Activated CD4-positive, alpha-beta T cell treated with anti-CD3 and anti-CD28 coated beads, Interleukin-2, amount 10 ng/mL, durations not matched to agents 24 days and 14 days (primary cell): ENCODE data around the gene CBX4. TPM values are rescaled to one million over a fixed set of nuclear protein-coding genes. Genes with fewer than 3 reads are reported as not detected.

Experiments used
- DNase-seq: peaks from one replicate; pipeline ENCODE4 v3.0.0; 2022
- H3K27ac Mint-ChIP-seq: one replicate; pipeline ENCODE4 v1.8.0; 2022; ENCODE audit warnings: mild to moderate bottlenecking, mixed read lengths
- H3K27me3 Mint-ChIP-seq: one replicate; pipeline ENCODE4 v1.8.0; 2022; ENCODE audit warnings: mixed read lengths
- H3K36me3 Mint-ChIP-seq: one replicate; pipeline ENCODE4 v1.8.0; 2022; ENCODE audit warnings: low read depth, mild to moderate bottlenecking, mixed read lengths
- H3K4me1 Mint-ChIP-seq: one replicate; pipeline ENCODE4 v1.8.0; 2021; ENCODE audit warnings: mixed read lengths
- H3K4me3 Mint-ChIP-seq: one replicate; pipeline ENCODE4 v1.8.0; 2022; ENCODE audit warnings: mild to moderate bottlenecking, moderate library complexity, mixed read lengths
- H3K9me3 Mint-ChIP-seq: one replicate; pipeline ENCODE4 v1.8.0; 2021; ENCODE audit warnings: mixed read lengths
- intact Hi-C: fragments of 100-400 bp; cut with micrococcal nuclease; formaldehyde crosslinking; loops from one replicate; pipeline ENCODE4 v1.15.1; 2023
- total RNA-seq: library from RNA; stranded (reverse); gene quantifications from 2 replicates; pipeline ENCODE4 v1.2.3, GENCODE V29; 2022

CBX4 gene
- total RNA-seq, 1 donor from 2014 or later, result 19.4 TPM

DNA sequence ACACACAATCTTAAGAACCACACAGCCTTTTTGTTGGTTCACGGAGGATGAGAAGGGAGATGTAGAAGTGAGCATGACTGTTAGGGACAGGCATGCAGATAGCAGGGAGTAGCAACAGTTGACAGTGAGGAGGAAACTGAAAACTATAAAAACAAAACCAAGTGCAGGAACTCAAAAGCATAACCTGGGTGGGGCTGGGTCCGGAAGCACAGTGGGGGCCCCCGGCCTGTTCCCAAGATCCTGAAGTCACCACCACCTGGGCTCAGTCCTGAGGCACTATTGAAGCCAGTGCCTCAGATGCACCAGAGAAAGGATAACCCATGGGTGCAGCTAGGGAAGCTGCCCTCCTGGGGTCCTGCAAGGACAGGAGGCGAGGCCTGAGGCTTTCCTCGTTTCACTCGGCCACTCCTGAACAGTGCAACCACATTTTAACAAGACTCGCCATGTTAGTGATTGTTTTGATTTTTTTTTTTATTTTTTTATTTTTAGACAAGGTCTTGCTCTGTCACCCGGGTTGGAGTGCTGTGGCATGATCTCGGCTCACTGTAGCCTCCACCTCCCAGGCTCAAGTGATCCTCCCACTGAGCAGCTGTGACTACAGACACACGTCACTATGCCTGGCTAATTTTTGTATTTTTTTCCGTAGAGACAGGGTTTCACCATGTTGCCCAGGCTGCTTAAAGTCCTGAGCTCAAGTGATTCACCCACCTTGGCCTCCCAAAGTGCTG lies 27.7 kb upstream of the CBX4 start:
- Mint-ChIP-seq H3K9me3 (no peaks in the 10 kb centered on the region), H3K4me3 (peak overlapping the region; percentile 24), H3K27me3 (peaks cover 6% of the 10 kb centered on the region), H3K27ac (peak overlapping the region; percentile 58), H3K4me1 (peaks cover 10% of the 10 kb centered on the region), H3K36me3 (no peaks in the 10 kb centered on the region)
- intact Hi-C loops, result no loop called here
- DNase-seq, result peak; percentile 69

DNA sequence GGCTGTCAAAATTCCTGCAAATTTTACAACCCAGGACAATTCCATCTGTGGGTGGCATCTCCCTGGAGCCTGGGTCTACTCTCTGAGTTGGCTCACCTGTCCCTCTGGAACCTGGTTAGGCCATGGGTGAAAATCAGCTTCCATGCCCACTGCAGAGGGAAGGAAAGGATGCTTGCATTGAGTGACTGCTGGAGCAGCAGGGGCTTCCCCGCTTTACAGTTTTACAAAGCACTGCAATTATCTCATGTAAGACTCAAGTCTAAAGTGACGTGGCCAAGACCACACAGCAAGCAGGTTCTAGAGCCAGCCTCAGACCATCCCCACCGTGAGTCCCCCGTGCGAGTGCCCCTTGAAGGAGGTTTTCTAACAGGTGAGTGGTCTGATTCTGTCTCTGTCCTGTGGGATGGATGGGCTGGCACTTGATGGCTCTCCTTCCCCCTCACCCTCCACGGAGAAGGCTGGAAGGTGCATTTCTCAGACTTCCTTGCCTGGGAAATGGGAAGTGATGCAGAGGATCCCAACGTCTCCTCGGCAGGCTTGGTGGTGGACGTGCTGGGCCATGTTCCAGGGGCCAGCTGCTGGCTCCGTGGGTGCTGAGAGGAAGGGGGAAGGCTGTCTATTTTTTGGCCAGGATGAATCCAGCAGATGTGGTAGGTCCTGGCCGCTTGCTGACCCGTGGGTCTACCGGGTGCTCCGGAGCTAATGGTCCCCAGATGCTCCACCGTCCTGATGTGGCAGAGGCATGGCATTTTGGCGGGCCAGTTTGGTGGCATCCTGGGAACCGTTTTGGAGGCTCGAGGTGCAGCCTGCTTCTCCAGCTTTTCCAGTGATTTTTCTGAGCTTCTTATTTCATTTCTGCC lies 26.3 kb upstream of the CBX4 start:
- Mint-ChIP-seq H3K36me3 (no peaks in the 10 kb centered on the region), H3K27me3 (peaks cover 7% of the 10 kb centered on the region), H3K27ac (no peak overlapping the region), H3K4me3 (no peak overlapping the region), H3K9me3 (no peaks in the 10 kb centered on the region), H3K4me1 (peaks cover 9% of the 10 kb centered on the region)
- DNase-seq, result no peak
- intact Hi-C loops, result no loop called here

DNA sequence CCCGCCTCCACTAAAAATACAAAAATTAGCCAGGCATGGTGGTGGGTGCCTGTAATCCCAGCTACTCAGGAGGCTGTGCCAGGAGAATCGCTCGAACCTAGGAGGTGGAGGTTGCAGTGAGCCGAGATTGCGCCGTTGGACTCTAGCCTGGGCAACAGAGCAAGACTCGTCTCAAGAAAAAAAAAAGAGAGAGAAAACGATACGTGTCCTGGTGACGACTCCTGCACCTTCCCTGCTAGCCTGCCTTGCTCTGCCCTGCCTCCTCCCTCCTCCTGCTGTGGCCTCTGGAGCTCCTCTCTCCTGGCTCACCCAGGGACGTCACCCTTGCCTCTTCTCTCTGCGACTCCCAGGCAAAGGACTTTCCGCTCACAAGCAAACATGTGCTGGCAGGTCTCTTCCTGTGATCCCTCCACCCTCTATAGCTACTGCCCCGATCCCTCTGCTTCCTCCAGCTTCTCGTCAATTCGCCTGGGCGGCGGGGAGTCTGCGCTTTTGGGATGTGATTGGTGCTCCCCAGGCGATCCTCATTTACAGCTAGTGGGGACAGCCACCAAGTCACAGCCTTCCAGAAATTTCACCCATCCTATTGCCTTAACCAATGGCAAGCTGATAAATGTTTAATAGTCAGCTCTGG lies 25.5 kb upstream of the CBX4 start:
- DNase-seq, result no peak
- Mint-ChIP-seq H3K4me3 (no peak overlapping the region), H3K27ac (no peak overlapping the region), H3K27me3 (peaks cover 7% of the 10 kb centered on the region), H3K4me1 (peaks cover 9% of the 10 kb centered on the region), H3K36me3 (no peaks in the 10 kb centered on the region), H3K9me3 (no peaks in the 10 kb centered on the region)
- intact Hi-C loops, result no loop called here

DNA sequence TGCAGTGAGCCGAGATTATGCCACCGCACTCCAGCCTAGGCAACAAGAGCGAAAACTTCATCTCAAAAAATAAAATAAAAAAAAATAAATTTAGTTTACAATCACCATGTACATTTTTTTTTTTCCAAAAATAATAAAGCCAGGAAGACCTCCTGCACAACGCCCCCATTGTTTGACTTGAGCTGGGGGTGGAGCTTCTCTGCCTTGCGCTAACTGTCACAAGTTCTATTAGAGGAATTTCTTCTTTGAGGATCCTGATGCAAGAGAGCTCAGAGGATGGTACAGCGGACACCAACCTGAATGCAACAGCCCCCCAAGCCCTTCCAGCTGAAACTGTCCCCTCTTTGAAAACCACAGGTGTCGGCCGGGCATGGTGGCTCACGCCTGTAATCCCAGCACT lies 24.9 kb upstream of the CBX4 start:
- Mint-ChIP-seq H3K36me3 (no peaks in the 10 kb centered on the region), H3K27ac (no peak overlapping the region), H3K9me3 (no peaks in the 10 kb centered on the region), H3K27me3 (peaks cover 7% of the 10 kb centered on the region), H3K4me1 (peaks cover 9% of the 10 kb centered on the region), H3K4me3 (no peak overlapping the region)
- no peak for DNase-seq
- intact Hi-C loops, result no loop called here

DNA sequence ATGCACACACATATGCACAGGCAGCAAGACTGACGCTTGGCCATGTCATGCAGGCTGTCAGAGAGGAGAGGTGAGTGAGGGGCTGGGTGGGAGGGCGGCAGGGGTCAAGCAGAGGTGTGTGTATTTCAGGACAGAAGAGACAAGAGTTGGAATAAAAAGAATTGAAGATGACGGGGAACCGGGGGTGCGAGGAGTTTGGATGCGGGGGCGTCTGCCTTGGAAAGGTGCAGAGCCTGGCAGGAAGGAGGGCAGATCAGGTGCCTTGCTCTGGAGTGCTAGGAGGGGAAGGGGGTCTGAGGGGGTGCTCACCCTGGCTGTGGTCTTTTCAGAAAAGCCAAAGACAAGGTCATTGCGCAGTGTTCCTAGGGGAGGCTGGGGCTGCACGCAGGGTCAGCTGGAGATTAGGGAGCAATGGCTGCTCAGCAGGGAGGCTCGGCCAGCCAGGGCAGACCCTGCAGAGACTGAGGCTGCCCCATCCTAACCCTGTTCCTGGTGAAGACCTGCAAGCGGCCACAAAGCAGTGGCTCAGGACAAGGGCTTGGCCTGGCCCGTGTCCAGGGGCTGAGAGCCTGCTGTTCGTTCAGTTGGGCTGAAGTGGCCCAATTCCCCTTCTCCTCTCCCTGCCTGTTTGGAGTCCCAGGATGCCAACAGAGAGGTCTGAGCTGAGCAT lies 23.7 kb upstream of the CBX4 start:
- no peak overlapping the region for H3K4me3 Mint-ChIP-seq
- no peaks in the 10 kb centered on the region for H3K9me3 Mint-ChIP-seq

DNA sequence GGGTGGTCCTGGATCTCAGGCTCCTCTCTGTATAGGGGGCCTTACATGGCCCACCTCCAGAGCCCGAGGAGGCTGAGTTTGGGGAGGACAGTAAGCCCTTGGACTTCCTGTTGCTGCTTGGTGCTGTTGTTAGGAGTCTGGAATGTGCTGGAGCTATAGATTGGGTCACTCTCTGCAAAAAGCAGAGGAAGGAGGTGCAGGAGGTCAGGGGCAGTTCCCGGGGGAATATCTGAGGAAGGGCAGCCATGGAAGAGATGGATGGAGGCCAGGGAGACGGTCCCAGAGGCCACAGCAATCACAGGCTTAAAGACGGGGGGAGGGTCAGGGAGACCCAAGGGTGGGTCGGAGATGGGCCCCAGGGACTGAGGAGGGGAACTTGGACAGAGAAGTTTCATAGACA lies 23.0 kb upstream of the CBX4 start:
- Mint-ChIP-seq H3K36me3 (no peaks in the 10 kb centered on the region), H3K4me3 (no peak overlapping the region), H3K4me1 (peaks cover 6% of the 10 kb centered on the region)

More for the DNA sequence above, 23.7 kb upstream of the CBX4 start:
- intact Hi-C loops, result no loop called here
- no peak for DNase-seq
- H3K27me3 Mint-ChIP-seq, result peaks cover 10% of the 10 kb centered on the region
- no peaks in the 10 kb centered on the region for H3K36me3 Mint-ChIP-seq
- H3K4me1 Mint-ChIP-seq, result peaks cover 9% of the 10 kb centered on the region
- H3K27ac Mint-ChIP-seq, result no peak overlapping the region

DNA sequence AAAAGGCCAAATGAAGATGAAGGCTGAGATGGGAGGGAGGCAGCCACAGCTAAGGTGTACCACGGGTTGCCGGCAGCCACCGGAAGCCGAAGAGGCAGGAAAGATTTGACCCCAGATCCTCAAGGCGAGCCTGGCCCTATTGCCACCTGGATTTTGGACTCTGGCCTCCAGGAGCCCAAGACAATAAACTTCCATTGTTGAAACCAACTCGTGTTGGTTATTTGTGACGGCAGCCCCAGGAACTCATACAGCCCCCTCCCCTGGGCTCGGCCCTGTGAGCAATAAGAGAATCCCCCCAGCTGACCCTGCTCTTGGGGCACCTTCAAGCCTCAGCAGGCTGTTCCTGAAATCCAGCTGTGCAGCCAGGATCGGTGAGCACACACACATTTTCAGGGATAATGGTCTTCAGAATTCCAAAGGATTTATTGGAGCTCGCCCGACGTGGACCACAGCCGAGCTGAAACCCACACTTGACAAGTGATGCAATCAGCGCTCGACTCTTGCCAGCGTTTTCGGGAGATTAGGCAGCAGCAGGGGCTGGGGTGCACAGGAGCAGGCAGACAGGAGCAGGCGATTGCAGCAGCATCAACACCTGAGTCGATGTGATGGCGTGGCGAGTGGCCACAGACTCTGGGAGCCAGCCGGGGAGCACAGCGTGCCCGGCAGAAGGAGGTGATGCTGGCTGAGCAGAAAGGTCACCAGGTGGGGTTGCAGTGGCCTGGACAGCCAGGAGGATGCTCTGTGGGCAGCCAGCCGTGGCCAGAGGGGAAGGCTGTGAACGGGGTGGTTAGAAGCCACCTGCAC lies 22.4 kb upstream of the CBX4 start:
- intact Hi-C loops, result no loop called here
- Mint-ChIP-seq H3K9me3 (no peaks in the 10 kb centered on the region), H3K4me1 (peaks cover 3% of the 10 kb centered on the region), H3K4me3 (no peak overlapping the region), H3K27ac (no peak overlapping the region), H3K27me3 (peaks cover 12% of the 10 kb centered on the region), H3K36me3 (no peaks in the 10 kb centered on the region)
- no peak for DNase-seq

More for the DNA sequence above, 23.0 kb upstream of the CBX4 start:
- intact Hi-C loops, result no loop called here
- no peaks in the 10 kb centered on the region for H3K9me3 Mint-ChIP-seq
- no peak overlapping the region for H3K27ac Mint-ChIP-seq
- no peak for DNase-seq
- peaks cover 12% of the 10 kb centered on the region for H3K27me3 Mint-ChIP-seq

DNA sequence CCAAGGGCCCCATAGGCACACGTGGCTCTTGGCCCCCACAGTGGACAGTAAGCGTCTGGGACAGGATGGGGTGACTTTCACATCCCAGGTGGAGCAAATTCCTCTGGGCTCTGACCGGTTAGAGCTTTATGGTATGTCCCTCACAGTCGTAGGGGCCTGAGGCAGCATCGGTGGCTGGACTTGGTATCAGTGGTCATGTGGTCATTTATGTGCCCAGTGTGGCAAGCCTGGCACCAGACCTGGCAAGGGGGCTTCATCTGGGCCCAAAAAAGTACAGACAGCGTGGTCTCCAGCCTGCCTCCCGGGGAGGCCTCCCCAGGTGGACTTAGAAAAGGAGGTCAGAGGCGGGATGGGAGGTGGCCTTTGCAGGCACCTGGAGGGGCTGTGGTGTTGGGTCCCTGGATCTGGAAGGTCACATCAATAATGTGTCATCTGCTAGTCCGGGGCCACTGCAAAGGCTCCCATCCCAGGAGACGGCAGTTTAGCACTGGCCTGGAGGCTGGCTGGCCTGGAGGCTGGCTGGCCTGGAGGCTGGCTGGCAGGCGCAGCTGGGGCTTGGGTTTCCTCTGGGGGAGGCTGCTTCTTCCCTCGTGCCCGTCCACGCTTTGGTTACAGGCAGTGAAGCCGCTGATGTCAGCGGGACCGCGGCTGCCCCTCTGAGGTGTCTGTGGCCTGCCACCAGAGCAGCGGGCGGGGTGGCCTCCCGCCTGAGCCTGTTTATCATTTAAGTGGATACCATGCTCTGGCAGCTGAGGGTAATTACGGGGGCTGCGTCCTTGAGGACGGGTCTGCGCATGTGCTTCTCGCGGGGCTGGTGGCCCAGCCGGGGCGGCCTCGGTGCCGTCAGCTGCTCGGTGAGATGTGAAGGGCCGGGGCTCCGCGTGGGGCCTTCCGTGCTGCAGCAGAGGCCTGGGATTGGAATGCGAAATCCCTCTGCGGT lies 20.7 kb upstream of the CBX4 start:
- H3K4me3 Mint-ChIP-seq, result no peak overlapping the region
- no peak for DNase-seq
- peaks cover 15% of the 10 kb centered on the region for H3K27me3 Mint-ChIP-seq
- no peaks in the 10 kb centered on the region for H3K4me1 Mint-ChIP-seq
- H3K27ac Mint-ChIP-seq, result no peak overlapping the region
- H3K9me3 Mint-ChIP-seq, result no peaks in the 10 kb centered on the region
- intact Hi-C loops, result no loop called here
- no peaks in the 10 kb centered on the region for H3K36me3 Mint-ChIP-seq

DNA sequence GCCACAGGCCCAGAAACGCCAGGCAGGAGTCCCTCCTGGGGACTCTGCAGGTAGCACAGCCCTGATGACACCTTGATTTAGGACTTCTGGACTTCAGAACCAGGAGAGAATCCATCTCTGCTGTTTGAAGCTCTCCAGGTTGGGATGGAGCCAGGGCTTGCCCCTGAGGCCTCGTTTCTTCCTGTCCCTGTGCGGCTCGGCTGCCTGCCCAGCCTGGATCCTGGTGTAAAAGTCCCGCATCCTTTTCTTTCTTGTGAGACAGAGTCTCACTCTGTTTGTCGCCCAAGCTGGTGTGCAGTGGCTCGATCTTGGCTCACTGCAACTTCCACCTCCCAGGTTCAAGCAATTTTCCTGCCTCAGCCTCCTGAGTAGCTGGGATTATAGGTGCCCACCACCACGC lies 17.9 kb upstream of the CBX4 start:
- DNase-seq, result no peak
- Mint-ChIP-seq H3K9me3 (no peaks in the 10 kb centered on the region), H3K36me3 (no peaks in the 10 kb centered on the region), H3K27ac (no peak overlapping the region), H3K4me1 (peaks cover 4% of the 10 kb centered on the region), H3K4me3 (no peak overlapping the region), H3K27me3 (peaks cover 13% of the 10 kb centered on the region)
- intact Hi-C loops, result no loop called here

DNA sequence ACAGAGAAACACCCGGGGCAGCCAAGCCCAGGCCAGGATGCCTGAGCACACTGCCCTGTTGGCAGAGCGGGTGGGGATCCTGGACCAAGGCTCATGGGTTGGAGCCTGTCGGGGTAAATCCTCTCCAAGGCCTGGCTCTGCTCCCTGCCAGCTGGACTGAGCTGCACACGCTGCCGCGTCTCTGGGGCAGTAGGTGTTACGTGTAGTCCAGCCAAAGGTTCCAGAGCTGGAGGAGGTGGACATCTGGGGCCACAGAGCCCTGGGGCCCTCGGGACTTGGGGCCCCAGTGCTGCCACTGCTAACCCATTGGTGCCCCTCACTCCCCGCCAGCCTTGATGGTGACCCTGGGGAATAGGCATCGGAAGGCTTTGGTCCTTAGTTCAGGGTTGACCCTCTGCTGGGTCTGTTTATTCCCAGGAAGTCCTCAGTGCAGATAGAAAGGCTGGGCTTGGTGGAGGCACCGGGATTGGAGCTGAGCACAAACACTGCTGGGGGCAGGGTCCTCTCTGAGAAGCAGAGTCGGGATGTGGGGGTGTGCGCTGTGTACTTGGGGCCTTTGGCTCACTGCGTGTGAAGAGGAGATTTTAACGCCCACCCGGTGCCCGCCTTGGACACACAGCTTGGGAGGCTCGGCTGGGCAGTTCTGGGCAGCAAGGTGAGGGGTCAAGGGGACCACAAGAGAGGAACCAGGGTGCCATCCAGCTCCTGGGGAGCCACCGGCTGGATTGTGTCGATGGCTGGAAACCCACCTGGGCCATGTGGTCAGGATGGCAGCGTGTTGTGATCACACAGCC lies 16.3 kb upstream of the CBX4 start:
- H3K36me3 Mint-ChIP-seq, result no peaks in the 10 kb centered on the region
- no peaks in the 10 kb centered on the region for H3K9me3 Mint-ChIP-seq
- intact Hi-C loops, result no loop called here
- H3K4me3 Mint-ChIP-seq, result no peak overlapping the region
- peaks cover 11% of the 10 kb centered on the region for H3K27me3 Mint-ChIP-seq
- DNase-seq, result no peak
- H3K27ac Mint-ChIP-seq, result no peak overlapping the region
- peaks cover 8% of the 10 kb centered on the region for H3K4me1 Mint-ChIP-seq

DNA sequence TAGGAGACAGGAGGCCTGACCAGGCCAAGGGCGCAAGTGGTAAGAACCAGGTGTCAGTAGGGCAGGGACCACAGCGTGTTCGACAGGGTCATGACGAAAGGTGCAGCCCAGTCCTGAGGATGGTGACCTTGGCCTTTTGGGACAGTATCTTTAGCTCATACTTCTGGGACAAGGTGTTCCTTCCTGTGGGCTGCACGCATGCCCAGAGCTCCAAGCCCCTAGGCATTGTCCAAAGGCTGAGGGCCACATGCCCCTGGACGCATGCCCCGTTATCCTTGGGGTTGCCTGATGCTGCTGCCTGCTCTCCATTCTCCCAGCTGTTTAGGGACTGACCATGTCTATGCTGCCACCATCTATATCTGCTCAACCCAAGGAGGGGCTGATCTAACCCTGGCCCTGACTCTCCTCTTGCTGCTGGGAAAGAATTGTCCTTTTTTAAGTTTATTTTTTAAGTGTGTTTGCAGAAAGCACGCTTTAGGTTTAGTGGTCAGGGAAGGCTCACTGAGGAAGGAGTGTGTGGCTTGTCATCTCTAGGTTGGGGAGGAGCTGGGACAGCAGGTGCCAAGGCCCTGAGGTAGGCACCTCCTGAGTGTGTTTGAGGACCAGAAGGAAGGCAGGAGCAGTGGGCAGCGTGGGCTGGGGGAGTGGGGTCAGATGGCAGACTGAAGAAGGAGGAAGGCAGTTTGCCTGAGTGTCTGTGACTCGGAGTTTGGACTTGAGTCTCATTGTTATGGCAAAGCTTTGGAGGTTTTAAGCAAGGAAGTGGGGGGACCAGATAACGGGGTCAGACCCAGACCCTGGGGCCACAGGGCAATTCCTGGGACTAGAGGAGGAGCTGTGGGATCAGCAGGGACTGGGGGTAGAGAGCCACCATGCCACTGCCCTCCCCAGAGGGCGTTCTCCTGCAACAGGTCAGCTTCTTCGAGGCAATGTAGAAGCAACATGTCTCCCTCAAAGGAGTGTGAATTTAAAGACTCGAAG lies 15.1 kb upstream of the CBX4 start:
- Mint-ChIP-seq H3K9me3 (no peaks in the 10 kb centered on the region), H3K36me3 (no peaks in the 10 kb centered on the region), H3K4me1 (peaks cover 9% of the 10 kb centered on the region), H3K27me3 (peaks cover 12% of the 10 kb centered on the region), H3K4me3 (no peak overlapping the region), H3K27ac (no peak overlapping the region)
- no peak for DNase-seq
- intact Hi-C loops, result no loop called here
